Subcutaneous adipose tissue (tissue), 4 donors: ENCODE results near the gene ABCC1. TPM values are rescaled to one million over a fixed set of nuclear protein-coding genes. Genes with fewer than 3 reads are reported as not detected.

Experiments
- total RNA-seq, 4 donors: library from RNA; depleted of rRNA; stranded (reverse); fragments of >200 nt; gene quantifications; one replicate each; pipeline ENCODE4 v1.1.0, GENCODE V29; 2016
- TF ChIP-seq, protein P1 (sequence below): fragments of 450-650 bp; IDR thresholded peaks from one replicate; pipeline ENCODE4 v1.5.1; 2016; ENCODE audit warnings: low read depth, mild to moderate bottlenecking, control low read depth, antibody characterized with exemption, moderate library complexity

Gene ABCC1
- total RNA-seq, 4 donors from 2014 or later = 16.1 to 23.6 (median 22.1) TPM

DNA sequence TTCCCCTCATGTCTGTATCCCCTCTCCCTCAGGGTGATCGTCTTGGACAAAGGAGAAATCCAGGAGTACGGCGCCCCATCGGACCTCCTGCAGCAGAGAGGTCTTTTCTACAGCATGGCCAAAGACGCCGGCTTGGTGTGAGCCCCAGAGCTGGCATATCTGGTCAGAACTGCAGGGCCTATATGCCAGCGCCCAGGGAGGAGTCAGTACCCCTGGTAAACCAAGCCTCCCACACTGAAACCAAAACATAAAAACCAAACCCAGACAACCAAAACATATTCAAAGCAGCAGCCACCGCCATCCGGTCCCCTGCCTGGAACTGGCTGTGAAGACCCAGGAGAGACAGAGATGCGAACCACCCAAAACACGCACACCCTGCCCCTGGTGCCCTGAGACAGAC is 191.7 kb downstream of the ABCC1 start:
- TF ChIP-seq, protein P1, sequence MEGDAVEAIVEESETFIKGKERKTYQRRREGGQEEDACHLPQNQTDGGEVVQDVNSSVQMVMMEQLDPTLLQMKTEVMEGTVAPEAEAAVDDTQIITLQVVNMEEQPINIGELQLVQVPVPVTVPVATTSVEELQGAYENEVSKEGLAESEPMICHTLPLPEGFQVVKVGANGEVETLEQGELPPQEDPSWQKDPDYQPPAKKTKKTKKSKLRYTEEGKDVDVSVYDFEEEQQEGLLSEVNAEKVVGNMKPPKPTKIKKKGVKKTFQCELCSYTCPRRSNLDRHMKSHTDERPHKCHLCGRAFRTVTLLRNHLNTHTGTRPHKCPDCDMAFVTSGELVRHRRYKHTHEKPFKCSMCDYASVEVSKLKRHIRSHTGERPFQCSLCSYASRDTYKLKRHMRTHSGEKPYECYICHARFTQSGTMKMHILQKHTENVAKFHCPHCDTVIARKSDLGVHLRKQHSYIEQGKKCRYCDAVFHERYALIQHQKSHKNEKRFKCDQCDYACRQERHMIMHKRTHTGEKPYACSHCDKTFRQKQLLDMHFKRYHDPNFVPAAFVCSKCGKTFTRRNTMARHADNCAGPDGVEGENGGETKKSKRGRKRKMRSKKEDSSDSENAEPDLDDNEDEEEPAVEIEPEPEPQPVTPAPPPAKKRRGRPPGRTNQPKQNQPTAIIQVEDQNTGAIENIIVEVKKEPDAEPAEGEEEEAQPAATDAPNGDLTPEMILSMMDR = no peak

DNA sequence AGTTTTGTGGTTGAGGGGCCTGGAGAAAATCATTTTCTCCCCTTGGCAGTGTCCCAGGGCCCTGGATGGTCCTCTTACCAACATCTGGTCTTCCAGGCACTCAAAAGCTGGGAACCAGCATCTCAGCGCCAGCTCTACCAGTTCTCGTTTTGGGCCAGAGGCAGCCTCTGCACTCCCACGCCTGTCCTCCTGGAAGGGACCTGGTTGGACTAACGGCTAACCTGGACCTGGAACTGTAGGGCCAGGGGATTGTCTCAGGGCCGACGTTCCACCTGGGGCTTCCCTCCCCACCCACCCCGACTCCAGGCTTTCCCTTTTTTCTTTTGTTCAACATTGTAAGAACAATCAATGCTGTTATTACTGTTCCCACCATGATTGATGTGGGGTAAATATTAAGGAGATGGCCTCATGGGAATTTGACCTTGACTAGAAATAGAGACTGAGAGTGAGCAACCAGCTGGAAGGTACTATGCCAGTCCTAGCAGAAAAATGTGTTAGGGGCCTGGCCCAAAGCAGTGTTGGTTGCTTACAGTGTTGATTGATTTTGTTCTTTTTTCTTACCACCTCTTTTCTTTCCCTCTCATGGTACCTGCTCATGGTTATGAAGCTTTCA is 192.5 kb downstream of the ABCC1 start:
- TF ChIP-seq, protein P1 = no peak

DNA sequence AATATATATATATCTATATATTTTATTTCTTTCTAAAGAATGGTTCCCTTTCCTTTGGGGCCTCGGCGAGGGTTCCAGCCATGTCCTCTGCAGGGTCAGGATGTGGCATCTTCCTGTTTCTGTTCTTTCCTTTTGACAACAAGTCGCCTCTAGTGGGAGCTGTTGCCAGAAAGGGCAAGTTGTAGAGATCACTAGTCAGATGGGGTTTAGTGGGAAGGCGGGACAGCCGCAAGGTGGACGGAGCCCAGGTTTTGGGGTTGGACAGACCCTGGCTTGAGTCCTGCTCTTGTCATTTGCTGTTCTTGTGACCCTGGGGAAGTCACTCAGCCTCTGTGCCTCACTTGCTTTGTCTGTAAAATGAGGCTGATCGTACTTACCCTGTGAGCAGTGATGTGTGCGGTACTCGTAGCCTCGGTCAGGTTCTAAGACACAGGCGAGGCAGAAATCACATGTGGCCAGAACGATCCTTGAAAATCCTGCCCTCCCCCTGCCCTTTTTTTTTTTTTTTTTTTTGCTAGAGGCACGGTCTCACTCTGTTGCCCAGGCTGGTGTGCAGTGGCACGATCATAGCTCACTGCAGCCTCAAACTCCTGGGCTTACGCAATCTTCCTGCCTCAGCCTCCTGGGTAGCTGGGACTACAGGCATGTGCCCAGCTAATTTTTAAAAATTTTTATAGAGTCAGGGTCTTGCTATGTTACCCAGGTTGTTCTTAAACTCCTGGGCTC is 193.8 kb downstream of the ABCC1 start:
- TF ChIP-seq, protein P1 = no peak

DNA sequence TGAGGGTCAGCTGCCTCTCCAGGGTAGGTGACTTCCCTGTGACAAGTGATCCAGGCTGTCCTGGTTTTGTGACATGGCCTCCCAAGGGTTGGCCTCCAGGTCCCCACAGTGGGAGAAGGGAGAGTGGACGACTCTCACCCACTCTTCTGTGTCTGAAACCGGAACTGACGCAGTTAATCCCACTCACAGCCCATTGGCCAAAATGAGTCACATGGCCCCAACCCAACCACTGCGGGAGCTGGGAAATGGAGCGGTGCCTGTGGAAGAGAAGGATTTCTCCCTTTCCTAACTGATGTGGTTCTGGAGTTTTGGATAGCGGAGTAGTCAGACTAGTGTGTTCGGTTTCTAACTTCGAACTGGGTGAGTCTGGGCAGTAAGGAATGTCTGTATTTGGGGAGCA is 194.5 kb downstream of the ABCC1 start:
- TF ChIP-seq, protein P1 = no peak

DNA sequence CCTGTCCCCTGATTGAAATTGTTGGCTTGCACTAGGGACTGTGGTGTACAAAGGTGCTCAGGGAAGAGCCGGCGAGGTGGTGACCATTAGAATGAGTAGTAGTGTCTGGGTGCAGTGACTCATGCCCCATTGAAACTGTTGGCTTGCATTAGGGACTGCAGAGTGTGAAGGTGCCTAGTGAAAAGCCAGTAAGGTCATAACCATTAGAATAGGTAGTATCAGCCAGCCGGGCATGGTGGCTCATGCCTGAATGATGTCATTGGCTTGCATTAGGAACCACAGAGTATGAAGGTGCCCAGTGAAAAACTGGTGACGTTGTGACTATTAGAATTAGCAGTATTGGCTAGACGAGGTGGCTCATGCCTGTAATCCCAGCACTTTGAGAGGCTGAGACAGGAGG is 195.0 kb downstream of the ABCC1 start:
- TF ChIP-seq, protein P1 = no peak

DNA sequence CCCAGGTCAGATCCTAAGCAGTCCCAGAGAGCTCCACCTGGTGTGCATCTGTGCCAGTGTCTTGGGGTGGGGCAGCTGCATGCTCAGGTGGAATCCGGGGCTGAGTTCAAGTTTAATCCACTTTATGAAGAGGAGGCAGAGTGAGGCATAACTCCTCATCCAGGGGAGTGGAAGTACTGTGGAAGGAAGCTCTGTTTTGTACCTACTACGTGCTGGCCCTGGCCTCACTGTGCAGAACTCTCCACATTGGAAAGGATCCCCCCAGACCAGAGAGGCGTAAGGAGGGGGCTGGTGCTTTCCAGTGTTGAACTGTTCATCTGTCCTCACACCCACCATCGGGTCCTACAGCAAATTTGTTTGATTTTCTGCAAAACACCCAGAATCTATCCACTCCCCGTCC is 195.9 kb downstream of the ABCC1 start:
- TF ChIP-seq, protein P1 = no peak

DNA sequence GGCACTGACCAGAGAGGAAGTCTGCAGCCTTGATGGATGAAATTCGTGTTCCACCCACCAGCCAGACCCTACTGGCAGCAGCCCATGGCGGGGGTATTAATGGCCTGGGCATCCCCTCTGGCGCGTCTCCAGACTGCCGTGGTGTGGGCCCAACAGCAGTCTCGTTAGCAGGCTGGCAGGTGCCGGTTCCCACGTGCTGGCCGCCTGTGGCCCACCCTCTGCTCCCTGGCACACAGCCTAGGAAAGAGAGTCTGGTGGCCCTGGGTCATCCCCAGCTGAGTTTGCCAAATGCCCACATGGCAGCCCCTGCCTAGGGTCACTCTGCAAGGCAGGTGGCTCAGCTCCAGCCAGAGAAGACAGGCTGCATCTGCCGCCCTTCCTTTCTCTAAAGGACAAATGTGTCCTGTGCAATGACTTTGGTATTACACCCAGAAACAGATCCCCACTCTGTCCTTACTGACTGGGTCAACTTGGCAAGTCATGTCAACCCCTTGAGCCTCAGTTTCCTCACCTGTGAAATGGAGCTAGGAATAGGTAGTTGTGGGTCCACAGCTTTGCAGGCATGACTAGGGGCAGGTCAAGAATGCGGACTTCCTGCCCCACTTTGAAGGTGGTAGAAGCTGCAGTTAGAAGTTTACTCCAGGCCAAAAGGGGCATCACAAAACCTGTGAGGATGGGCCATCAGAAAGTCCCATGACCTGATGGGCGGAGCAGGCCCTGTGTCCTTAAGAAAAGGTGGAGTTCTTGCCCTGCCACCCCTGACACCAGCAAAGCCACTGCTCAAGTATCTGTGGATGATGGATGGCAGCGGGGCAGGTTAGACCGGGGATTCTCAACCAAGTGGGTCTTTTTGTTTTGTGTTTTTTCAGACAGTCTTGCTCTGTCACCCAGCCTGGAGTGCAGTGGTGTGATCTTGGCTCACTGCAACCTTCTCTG is 197.2 kb downstream of the ABCC1 start:
- TF ChIP-seq, protein P1 = no peak
